HUES6 (cell line): ENCODE measurements around the gene SH2B3.

Experiments
- H3K27ac ChIP-seq: 2 replicates; pipeline ENCODE4 v1.7.0; 2013; ENCODE audit warnings: low read depth, mild to moderate bottlenecking, low read length, inconsistent platforms
- H3K27me3 ChIP-seq: 2 replicates; pipeline ENCODE4 v1.6.1; 2013; ENCODE audit warnings: low read length; ENCODE audit not compliant: control insufficient read depth, insufficient read depth
- H3K36me3 ChIP-seq: 2 replicates; pipeline ENCODE4 v1.6.1; 2013; ENCODE audit warnings: low read length; ENCODE audit not compliant: control insufficient read depth, insufficient read depth
- H3K4me1 ChIP-seq: 2 replicates; pipeline ENCODE4 v1.6.1; 2013; ENCODE audit warnings: low read length; ENCODE audit not compliant: control insufficient read depth, insufficient read depth
- H3K4me3 ChIP-seq: 2 replicates; pipeline ENCODE4 v1.5.1; 2013; ENCODE audit warnings: low read depth, low read length
- H3K9ac ChIP-seq: one replicate; pipeline ENCODE4 v1.6.1; 2013; ENCODE audit warnings: mild to moderate bottlenecking, low read length
- H3K9me3 ChIP-seq: 2 replicates; pipeline ENCODE4 v1.6.1; 2013; ENCODE audit warnings: low read depth, low read length; ENCODE audit not compliant: control insufficient read depth, insufficient read depth

Gene SH2B3

DNA sequence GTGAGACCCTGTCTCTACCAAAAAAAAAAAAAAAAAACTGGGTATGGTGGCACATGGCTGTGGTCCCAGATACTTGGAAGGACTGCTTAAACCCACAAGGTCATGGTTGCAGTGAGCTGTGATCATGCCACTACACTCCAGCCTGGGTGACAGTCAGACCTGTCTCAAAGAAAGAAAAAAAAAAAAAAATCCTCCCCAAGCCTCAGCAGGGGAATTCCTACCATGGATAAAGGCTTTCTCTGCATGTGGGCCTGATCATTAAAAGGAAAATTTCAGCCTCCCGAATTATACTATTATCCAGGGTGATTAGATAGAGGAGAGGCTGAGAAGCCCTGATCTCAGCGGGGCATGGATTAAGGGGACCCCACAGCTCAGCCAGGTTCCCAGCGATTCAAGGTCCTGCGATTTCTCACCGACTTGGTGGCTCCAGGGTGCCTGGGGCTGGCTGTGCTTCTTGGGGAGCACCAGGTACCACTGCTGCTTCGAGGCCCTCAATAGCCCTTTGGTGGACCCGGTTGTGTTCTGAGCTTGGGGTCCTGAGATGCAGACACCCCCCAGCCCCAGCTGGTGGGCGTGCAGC is 5.6 kb downstream of the SH2B3 start:
- Histone ChIP-seq H3K27me3 (no peaks in the 10 kb centered on the region), H3K4me1 (peaks cover 75% of the 10 kb centered on the region), H3K27ac (peak overlapping the region; percentile 85), H3K36me3 (peaks cover 2% of the 10 kb centered on the region; the same call in 1 of the 2 replicates), H3K9me3 (no peaks in the 10 kb centered on the region), H3K4me3 (no peak overlapping the region; the same call in 1 of the 2 replicates), H3K9ac (peak overlapping the region; percentile 58)

GRCh38 chr12:111412007-111412829 is 6.5 kb downstream of the SH2B3 start:
- Histone ChIP-seq H3K4me3 (peak overlapping the region; percentile 11; the same call in 1 of the 2 replicates), H3K4me1 (peaks cover 72% of the 10 kb centered on the region), H3K36me3 (peaks cover 3% of the 10 kb centered on the region; the same call in 1 of the 2 replicates), H3K27me3 (no peaks in the 10 kb centered on the region), H3K9ac (peak overlapping the region; percentile 58), H3K27ac (peak overlapping the region; percentile 85), H3K9me3 (no peaks in the 10 kb centered on the region)

DNA sequence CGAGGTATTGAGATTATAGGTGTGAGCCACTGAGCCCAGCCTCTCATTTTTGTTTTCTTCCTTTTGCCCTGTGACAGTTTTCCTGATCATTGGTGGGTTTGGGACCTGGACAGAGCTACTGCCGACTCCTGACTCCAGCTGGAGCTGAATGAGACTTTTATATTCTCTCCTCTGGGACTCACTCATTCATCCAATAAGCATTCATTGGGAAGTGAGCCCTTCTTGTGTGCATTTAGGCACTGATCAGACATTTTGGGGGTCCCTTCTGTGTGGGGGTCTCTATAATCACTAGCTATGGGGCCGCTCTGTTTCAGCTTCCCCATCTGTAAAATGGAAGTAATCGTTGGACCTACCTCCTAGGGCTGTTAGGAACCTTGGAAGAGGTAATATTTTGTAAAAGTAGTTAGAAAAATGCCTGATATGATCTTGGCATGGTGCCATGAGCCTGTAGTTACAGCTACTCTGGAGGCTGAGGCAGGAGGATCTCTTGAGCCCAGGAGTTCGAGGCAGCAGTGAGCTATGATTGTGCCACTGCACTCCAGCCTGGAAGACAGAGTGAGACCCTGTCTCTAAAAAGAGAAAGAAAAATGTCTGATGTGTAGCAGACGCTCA is 7.2 kb downstream of the SH2B3 start:
- Histone ChIP-seq H3K27me3 (no peaks in the 10 kb centered on the region), H3K27ac (peak overlapping the region; percentile 85; the same call in 1 of the 2 replicates), H3K9ac (peak overlapping the region; percentile 58), H3K9me3 (no peaks in the 10 kb centered on the region), H3K4me3 (no peak overlapping the region), H3K4me1 (peaks cover 65% of the 10 kb centered on the region), H3K36me3 (peaks cover 5% of the 10 kb centered on the region; the same call in 1 of the 2 replicates)

DNA sequence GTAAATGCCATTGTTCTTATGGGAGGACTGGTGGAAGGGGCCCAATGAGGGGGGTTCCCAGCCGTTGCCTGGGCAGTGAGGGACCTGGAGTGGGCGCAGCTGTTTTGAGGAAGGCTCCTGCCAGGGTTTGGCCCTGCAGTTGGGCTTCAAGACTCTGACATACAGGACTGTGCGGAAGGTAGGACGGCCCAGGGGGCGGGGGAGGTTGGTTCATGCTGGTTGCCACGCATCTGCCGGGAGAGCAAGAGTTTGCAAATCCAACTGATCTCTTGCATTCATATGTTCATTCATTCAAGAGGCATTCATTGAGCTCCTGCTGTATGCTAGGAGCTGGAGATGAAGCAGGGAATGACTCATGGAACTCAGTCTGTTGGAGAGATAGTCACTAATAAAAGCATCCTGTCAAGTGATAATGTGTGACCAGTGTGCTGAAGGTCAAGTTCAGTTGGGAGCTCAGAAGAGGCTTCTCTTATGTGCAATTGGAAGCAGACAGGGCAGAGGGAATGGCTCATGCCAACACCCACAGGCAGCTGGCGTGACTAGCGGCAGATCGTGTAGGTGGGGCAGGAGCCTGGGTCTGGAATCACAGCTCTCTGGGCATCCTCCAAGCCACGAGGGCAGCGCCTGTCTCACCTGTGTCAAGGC is 7.8 kb downstream of the SH2B3 start:
- Histone ChIP-seq H3K4me1 (peaks cover 60% of the 10 kb centered on the region), H3K27me3 (no peaks in the 10 kb centered on the region), H3K9me3 (no peaks in the 10 kb centered on the region), H3K36me3 (peaks cover 6% of the 10 kb centered on the region), H3K4me3 (no peak overlapping the region), H3K27ac (no peak overlapping the region; the same call in 1 of the 2 replicates), H3K9ac (peak overlapping the region; percentile 38)

DNA sequence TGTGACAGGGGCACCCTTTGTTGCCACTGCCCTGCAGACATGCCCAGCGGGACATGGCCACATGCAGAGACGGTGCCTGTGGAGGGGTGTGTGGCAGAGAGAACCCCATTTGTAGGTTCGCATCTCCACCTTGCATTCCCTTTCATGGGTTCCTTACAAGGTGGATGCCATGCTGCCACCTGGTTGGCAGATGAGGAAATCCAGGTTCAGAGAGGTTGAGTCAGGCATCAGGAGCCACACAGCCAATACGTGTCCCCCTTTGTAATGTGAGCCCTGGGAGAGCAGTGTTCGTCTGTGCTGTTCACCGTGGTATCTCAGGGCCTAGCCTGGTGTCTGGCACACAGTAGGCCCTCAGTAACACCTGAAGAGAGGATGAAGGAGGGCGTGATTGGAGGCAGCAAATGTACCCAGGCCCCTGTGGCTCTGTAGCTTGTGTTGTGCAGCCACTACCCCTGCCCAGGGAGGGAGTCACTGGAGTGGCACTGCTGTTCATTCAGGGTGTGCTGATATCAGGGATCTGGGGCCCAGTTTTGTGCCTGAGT is 9.1 kb downstream of the SH2B3 start:
- Histone ChIP-seq H3K27me3 (no peaks in the 10 kb centered on the region), H3K36me3 (peaks cover 17% of the 10 kb centered on the region), H3K27ac (no peak overlapping the region), H3K9ac (no peak overlapping the region), H3K4me1 (peaks cover 47% of the 10 kb centered on the region), H3K4me3 (no peak overlapping the region), H3K9me3 (no peaks in the 10 kb centered on the region)

DNA sequence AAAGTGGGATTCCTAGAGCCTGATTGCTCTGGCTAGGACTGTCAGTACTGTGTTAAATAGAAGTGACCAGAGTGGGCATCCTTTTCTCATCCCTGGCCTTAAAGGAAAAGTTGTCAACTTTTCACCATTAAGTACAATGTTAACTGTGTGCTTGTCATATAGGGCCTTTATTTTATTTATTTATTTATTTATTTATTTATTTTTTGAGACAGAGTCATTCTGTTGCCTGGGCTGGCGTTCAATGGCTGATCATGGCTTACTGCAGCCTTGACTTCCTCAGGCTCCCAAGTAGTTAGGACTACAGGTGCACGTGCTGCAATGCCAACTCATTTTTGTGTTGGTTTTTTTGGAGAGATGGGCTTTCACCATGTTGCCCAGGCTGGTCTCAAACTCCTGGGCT is 11.6 kb downstream of the SH2B3 start:
- Histone ChIP-seq H3K36me3 (peaks cover 30% of the 10 kb centered on the region), H3K4me3 (no peak overlapping the region)

GRCh38 chr12:111417784-111418593 is 12.3 kb downstream of the SH2B3 start:
- Histone ChIP-seq H3K4me1 (peaks cover 23% of the 10 kb centered on the region), H3K27me3 (no peaks in the 10 kb centered on the region), H3K4me3 (no peak overlapping the region), H3K36me3 (peaks cover 30% of the 10 kb centered on the region), H3K27ac (no peak overlapping the region), H3K9me3 (no peaks in the 10 kb centered on the region), H3K9ac (no peak overlapping the region)

More for the DNA sequence above, 11.6 kb downstream of the SH2B3 start:
- Histone ChIP-seq H3K27me3 (no peaks in the 10 kb centered on the region), H3K9ac (no peak overlapping the region), H3K9me3 (no peaks in the 10 kb centered on the region), H3K4me1 (peaks cover 30% of the 10 kb centered on the region), H3K27ac (no peak overlapping the region)

DNA sequence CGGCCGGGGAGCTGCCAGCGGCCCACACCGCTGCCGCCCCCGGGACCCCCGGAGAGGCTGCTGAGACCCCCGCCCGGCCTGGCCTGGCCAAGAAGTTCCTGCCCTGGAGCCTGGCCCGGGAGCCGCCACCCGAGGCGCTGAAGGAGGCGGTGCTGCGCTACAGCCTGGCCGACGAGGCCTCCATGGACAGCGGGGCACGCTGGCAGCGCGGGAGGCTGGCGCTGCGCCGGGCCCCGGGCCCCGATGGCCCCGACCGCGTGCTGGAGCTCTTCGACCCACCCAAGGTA is 12.8 kb downstream of the SH2B3 start:
- no peak overlapping the region for H3K27ac ChIP-seq

DNA sequence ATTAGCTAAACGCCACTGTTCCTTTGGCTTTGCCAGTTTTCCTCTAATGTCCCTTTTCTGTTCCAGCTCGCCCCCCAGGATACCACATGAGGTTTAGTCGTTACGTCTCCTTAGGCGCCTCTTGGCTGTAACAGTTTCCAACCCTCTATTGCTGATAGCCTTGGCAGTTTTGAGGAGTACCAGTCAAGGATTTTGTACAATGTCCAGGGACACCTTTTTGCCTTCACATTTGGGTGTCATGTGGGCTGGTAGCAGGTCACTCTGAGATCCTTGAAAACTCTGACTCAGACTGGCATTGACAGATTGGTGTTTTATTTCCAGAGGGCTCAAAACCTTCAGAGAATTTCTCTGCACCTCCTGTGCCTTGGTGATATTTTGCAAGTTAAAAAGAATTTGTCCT is 14.1 kb downstream of the SH2B3 start:
- Histone ChIP-seq H3K4me1 (peaks cover 19% of the 10 kb centered on the region; the same call in 1 of the 2 replicates), H3K4me3 (no peak overlapping the region), H3K9ac (no peak overlapping the region), H3K27me3 (no peaks in the 10 kb centered on the region), H3K27ac (no peak overlapping the region), H3K9me3 (no peaks in the 10 kb centered on the region), H3K36me3 (peaks cover 30% of the 10 kb centered on the region)

More for the DNA sequence above, 12.8 kb downstream of the SH2B3 start:
- peaks cover 30% of the 10 kb centered on the region for H3K36me3 ChIP-seq
- no peak overlapping the region for H3K4me3 ChIP-seq
- no peak overlapping the region for H3K9ac ChIP-seq
- no peaks in the 10 kb centered on the region for H3K27me3 ChIP-seq
- no peaks in the 10 kb centered on the region for H3K9me3 ChIP-seq
- H3K4me1 ChIP-seq: peaks cover 17% of the 10 kb centered on the region

GRCh38 chr12:111420494-111420893 is 14.8 kb downstream of the SH2B3 start:
- Histone ChIP-seq H3K4me3 (no peak overlapping the region), H3K4me1 (peaks cover 20% of the 10 kb centered on the region; the same call in 1 of the 2 replicates), H3K9ac (no peak overlapping the region), H3K27me3 (no peaks in the 10 kb centered on the region), H3K27ac (no peak overlapping the region), H3K36me3 (peaks cover 30% of the 10 kb centered on the region), H3K9me3 (no peaks in the 10 kb centered on the region)
